ENCODE measurements around the gene ENDOD1.
A peak's percentile ranks its signal among the peaks of the same experiment; 100 is the strongest.
"Not testable (repeated sequence)": the region's sequence is repeated elsewhere in the genome, so short reads cannot be mapped to it uniquely, and the experiment has no call there.

Gene ENDOD1, protein sequence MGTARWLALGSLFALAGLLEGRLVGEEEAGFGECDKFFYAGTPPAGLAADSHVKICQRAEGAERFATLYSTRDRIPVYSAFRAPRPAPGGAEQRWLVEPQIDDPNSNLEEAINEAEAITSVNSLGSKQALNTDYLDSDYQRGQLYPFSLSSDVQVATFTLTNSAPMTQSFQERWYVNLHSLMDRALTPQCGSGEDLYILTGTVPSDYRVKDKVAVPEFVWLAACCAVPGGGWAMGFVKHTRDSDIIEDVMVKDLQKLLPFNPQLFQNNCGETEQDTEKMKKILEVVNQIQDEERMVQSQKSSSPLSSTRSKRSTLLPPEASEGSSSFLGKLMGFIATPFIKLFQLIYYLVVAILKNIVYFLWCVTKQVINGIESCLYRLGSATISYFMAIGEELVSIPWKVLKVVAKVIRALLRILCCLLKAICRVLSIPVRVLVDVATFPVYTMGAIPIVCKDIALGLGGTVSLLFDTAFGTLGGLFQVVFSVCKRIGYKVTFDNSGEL

DNA sequence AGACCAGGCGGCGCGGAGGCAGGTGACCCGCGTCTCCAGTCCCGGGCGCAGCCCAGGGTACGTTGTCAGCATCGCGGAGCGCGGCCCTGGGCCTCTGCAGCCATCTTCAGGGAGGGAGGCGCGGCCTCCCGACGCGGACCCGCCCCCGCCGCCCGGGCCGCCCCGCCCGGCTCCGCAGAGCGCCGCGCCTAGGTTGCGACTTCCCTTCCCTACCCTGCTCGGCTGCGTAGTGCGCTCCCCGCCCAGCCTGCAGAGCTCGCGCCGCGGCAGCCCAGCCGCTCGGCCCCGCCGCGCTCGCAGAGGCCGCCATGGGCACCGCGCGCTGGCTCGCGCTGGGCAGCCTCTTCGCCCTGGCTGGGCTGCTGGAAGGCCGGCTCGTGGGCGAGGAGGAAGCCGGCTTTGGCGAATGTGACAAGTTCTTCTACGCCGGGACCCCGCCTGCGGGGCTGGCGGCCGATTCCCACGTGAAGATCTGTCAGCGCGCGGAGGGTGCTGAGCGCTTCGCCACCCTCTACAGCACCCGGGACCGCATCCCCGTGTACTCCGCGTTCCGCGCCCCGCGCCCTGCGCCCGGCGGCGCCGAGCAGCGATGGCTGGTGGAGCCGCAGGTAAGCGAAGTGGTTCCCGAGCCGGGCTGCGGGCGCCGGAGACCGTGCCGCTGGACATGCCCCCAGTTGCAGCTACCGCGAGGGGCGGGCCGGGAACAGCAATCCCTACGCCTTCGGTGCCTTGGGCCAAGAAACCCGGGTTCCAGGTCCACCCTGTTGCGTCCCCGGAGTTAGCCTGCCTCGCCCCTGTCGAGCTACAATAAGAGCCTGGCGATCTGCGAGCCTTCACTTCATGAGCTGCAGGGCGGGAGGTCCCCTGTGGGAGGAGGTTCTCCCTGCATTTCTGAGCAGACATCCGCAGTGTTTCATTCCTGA lies at the start of gene ENDOD1:
Gene ENDOD1 (plus strand): TSS at position 227 of the 923 bp plus-strand sequence. CDS start 82 bp downstream, at position 309.
- DNase-seq (ENCODE audit: low read depth in 3 of 3), result peak; percentile 59 to 83 (median 73)

DNA sequence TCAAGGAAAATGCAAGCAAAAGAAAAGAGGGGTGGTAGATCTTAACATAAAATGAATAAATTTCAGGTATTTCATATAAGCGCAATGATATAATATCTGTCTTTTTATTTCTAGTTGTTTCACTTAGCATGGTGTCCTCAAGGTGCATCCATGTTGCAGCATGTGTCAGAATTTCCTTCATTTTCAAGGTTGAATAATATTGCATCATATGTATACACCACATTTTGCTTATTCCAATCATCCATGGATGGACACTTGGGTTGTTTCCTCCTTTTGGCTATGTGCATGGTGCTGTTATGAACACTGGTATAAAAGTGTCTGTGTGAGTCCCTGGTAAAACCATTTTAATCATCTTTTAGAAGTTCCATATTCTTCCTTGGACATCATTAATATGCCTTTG lies 47.4 kb upstream of the ENDOD1 start:
- DNase-seq (ENCODE audit: low read depth in 3 of 3), result no peak

GRCh38 chr11:95042906-95043305 lies 46.7 kb upstream of the ENDOD1 start:
- no peak for DNase-seq (ENCODE audit: low read depth in 3 of 3)

DNA sequence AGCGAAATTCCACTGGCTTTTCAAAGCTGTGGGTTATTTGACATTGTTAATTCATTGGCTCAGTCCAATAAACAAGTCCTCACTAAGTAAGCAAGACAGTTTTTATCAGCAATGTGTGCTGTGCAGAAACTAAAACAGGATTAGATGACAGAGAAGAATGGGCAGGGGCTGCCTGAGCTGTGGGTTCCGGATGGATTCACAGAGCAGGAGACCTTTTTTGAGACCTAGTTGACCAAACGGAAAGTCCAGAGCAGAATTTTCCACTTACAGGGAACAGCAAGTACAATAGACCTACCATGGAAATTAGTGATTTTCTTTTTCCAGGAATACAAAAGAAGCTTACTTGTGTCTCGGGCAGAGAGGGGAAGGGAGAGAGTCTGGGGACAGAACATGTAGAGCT lies 45.6 kb upstream of the ENDOD1 start:
- DNase-seq (ENCODE audit: low read depth in 3 of 3), result no peak

- no peak for DNase-seq (ENCODE audit: low read depth in 3 of 3)
Measured at GRCh38 chr11:95045812-95046211, 43.8 kb upstream of the ENDOD1 start.

- not testable (repeated sequence) for DNase-seq (ENCODE audit: low read depth in 3 of 3)
Measured at GRCh38 chr11:95049122-95049521, 40.5 kb upstream of the ENDOD1 start, which contains the start of gene KDM4F. Gene KDM4F, plus strand, starts transcription at chr11:95049422.

DNA sequence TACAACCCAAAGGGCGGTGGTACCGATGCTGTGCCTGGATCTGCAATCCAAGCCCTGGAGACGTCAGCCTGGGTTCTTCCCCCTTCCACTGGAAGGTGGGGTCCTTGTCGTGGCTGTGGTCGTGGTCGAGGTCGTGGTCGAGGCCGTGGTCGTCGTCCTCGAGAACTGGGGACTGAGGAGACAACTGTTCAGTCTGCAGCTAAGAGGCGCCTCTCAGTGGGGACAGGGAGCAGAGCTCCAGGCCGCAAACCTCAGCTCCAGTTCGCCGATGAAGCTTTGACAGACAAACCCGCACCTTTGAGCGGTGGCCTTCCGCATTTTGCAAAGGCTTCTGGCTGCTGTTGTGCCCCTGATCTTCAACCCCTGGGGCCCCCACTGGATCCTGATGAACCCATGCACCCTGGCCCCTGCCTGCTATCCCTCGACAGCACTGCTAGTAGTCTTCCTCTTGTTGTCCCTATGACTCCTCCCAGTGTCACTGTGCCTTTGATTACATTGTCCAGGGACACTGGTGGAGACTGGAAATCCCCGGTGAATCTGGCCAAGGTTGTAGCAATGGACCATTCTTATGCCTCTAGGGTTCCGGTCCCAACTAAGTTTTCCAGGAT lies 38.9 kb upstream of the ENDOD1 start:
- DNase-seq (ENCODE audit: low read depth in 3 of 3), result no peak

DNA sequence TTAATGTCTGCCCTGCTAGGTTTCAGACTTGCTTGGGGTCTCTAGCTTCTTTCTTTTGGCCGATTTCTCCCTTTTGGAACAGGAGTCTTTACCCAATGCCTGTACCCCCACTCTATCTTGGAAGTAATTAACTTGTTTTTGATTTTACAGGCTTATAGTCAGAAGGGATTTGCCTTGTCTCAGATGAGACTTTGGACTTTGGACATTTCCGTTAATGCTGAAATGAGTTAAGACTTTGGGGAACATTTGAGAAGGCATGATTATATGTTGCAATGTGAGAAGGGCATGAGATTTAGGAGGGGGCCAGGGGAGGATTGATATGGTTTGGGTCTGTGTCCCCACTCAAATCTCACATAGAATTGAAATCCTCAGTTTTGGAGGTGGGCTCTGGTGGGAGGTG lies 35.3 kb upstream of the ENDOD1 start:
- no peak for DNase-seq (ENCODE audit: low read depth in 3 of 3)

DNA sequence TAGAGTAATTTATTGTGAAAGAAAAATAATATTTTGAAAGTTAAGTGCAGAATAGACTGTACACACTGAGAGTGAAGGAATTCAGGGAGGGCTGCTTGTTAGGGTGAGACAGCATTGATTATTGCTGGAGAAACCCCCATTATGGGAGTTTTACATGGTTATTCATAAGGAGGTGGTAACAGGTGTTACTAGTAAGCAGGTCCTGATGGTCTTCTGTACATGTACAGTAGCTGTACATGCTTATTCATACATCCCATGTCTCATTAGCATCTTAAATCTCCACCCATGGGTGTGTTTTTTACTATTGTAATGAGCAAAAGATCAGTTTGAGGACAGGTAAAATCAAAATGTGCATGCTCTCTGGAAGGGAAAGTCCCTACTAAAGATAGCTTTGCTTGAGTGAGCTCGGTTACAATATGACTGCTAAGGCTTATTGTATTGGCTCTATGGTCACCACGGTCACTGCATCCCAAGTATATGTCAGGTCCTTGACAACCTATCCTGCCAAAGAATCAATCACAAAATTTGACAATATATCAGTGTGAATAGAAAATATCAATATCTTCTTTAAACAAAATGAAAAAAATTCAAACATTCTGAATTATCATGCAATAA lies 34.3 kb upstream of the ENDOD1 start:
- no peak for DNase-seq (ENCODE audit: low read depth in 3 of 3)

DNA sequence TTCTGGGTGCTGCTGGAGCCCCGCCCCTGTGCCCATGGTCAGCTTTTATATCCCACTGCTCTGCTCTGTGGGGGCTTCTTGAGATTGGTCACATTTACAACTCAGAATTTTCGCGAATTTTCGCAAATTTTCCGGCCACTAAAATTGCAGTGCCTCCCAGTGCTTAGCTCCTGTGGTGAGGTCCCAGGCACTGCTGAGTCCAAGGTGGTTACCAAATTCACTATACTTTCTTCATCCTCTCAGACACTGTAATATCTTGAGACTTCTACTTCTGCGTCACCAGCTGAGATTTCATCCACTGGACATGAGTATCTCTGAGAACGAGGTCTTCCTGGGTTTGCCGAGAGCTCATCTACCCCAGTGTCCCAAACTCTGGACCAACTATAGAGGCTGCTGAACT lies 31.7 kb upstream of the ENDOD1 start:
- DNase-seq (ENCODE audit: low read depth in 3 of 3), result no peak

- no peak for DNase-seq (ENCODE audit: low read depth in 3 of 3)
Measured at GRCh38 chr11:95058621-95059020, 31.0 kb upstream of the ENDOD1 start.

DNA sequence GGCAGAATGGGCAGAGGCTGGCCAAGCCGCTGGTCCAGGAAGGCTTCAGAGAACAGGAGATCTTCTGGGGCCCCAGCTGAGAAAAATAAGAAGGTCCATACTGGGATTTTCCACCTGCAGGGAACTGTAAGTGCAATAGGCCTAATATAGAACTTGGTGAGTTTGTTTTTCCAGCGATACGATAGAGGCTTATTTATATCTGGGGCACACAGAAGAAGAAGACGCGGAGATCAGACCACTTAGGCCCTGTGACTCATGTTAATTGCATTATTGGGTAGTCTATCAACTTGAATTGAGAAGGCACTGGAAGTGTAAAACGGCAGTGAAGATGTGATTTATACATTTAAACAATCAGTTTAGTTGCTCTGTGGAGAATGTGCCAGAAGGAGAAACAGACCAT lies 30.6 kb upstream of the ENDOD1 start:
- DNase-seq (ENCODE audit: low read depth in 3 of 3), result no peak

DNA sequence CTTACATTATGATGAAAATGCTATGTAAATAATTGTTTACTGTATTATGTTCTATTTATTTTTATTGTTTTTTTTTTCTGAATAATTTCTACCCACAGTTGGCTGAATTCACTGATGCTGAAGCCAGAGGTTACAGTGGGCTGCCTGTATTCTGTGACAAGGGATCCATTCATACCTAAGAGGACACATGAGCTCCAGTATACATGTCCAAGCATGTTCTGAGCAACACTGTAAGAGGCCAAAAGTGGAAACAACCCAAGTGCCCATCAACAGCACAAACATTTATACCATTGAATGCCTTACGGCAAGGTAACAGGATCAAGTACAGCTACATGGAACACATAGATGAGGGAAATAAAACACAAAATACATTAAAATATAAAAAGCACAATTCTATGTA lies 24.3 kb upstream of the ENDOD1 start:
- DNase-seq (ENCODE audit: low read depth in 3 of 3), result no peak

- no peak for DNase-seq (ENCODE audit: low read depth in 3 of 3)
Measured at GRCh38 chr11:95066716-95067038, 23.0 kb upstream of the ENDOD1 start, which contains the start of gene SRSF8. Gene SRSF8, plus strand, starts transcription at chr11:95066919. Its CDS starts 308 bp downstream, at chr11:95067227.

DNA sequence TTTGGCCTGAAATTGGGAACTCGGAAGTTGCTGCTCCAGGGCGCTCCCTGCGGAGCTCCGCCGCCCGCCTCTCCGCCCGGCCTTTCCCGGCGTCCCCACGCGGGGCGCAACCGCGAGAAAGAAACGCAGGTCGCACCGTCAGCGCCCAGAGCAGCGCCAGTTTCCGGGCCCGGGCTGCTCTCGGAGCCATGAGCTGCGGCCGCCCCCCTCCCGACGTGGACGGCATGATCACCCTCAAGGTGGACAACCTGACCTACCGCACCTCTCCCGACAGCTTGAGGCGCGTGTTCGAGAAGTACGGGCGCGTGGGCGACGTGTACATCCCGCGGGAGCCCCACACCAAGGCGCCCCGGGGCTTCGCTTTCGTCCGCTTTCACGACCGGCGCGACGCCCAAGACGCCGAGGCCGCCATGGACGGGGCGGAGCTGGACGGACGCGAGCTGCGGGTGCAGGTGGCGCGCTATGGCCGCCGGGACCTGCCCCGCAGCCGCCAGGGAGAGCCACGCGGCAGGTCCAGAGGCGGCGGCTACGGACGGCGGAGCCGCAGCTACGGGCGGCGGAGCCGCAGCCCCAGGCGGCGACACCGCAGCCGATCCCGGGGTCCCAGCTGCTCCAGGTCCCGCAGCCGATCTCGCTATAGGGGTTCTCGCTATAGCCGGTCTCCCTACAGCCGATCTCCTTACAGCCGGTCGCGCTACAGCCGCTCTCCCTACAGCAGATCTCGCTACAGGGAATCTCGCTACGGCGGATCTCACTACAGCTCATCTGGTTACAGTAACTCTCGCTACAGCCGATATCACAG lies 22.4 kb upstream of the ENDOD1 start:
- peak; percentile 54 to 74 (median 60) for DNase-seq (ENCODE audit: low read depth in 3 of 3)

DNA sequence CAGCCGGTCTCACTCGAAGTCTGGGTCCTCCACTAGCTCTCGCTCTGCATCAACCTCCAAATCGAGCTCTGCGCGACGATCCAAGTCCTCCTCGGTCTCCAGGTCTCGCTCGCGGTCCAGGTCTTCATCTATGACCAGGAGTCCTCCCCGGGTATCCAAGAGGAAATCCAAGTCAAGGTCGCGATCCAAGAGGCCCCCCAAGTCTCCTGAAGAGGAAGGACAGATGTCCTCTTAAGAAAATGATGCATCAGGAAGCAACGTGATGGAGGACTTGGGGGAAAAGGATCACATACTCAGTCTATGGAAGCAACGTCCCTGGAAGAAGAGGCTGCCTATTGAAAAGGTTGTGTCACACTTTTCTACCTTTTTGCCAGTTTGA lies 21.8 kb upstream of the ENDOD1 start:
- DNase-seq (ENCODE audit: low read depth in 3 of 3), result no peak

DNA sequence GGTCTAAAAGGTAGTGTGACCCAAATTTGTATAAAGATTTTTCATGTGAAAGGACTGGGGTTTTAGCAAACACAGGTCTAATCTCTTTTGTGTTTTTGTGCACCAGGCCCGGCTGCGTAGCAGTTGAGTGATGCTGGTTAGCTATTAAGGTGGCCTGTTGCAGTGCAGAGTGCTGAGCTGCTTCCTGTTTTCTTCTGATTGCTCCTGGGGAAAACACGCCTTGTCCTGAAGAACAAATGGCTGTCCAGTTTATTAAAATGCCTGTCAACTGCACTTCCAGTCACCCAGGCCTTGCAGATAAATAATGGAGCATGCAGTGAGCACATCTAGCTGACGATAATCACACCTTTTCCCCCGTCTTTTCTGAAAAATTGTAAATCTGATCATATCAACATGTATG lies 21.1 kb upstream of the ENDOD1 start:
- peak in 2 of 3 experiments; percentile 53 to 56 for DNase-seq (ENCODE audit: low read depth in 3 of 3)

GRCh38 chr11:95070471-95070870 lies 19.2 kb upstream of the ENDOD1 start:
- DNase-seq (ENCODE audit: low read depth in 3 of 3), result no peak

GRCh38 chr11:95072948-95073347 lies 16.7 kb upstream of the ENDOD1 start:
- DNase-seq (ENCODE audit: low read depth in 3 of 3), result no peak

GRCh38 chr11:95074792-95075563 lies 14.7 kb upstream of the ENDOD1 start:
- DNase-seq (ENCODE audit: low read depth in 3 of 3), result no peak
